Hepatocyte (in vitro differentiated cells): ENCODE results near the gene DAPK2.

Experiments used
- EZH2 ChIP-seq: fragments of 200-600 bp; sonication (generic); IDR thresholded peaks from 2 replicates; pipeline ENCODE4 v1.6.1; 2016; ENCODE audit warnings: antibody characterized with exemption, mild to moderate bottlenecking, borderline replicate concordance
- TF ChIP-seq, protein P1 (sequence below): fragments of 200-600 bp; sonication (generic); IDR thresholded peaks from 2 replicates; pipeline ENCODE4 v1.5.1; 2016; ENCODE audit warnings: antibody characterized with exemption, mild to moderate bottlenecking; ENCODE audit not compliant: poor library complexity

DNA sequence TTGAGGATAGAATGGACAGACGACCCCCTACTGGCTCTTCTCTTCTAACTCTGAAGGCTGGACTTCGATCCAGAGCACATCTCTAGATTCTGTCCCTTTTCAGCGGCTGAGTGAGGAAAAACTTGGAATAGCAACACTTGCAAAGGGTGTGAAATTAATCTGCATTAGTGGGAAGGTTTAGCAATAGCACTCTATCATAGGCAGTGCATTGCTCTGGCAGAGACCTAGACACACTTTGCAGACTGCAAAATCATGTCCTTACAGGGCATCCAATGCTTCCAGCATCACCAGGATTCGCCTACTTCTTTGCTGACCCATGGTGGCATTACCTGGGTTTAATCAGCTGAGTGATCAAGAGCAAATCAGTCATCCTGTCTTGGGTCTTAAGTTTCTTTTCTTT is 43.1 kb downstream of the DAPK2 start:
- TF ChIP-seq, protein P1, sequence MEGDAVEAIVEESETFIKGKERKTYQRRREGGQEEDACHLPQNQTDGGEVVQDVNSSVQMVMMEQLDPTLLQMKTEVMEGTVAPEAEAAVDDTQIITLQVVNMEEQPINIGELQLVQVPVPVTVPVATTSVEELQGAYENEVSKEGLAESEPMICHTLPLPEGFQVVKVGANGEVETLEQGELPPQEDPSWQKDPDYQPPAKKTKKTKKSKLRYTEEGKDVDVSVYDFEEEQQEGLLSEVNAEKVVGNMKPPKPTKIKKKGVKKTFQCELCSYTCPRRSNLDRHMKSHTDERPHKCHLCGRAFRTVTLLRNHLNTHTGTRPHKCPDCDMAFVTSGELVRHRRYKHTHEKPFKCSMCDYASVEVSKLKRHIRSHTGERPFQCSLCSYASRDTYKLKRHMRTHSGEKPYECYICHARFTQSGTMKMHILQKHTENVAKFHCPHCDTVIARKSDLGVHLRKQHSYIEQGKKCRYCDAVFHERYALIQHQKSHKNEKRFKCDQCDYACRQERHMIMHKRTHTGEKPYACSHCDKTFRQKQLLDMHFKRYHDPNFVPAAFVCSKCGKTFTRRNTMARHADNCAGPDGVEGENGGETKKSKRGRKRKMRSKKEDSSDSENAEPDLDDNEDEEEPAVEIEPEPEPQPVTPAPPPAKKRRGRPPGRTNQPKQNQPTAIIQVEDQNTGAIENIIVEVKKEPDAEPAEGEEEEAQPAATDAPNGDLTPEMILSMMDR: no peak
- no peak for TF ChIP-seq EZH2
